HG03060 (cell line): ENCODE results near the gene CLCA4.
"Not testable (repeated sequence)": the region's sequence is repeated elsewhere in the genome, so short reads cannot be mapped to it uniquely, and the experiment has no call there.

Experiments
- ATAC-seq: cut with Tn5 transposase; IDR thresholded peaks from one replicate; pipeline ENCODE4 v1.9.1; 2021; ENCODE audit warnings: low read depth, moderate number of reproducible peaks; ENCODE audit not compliant: unreplicated experiment

Gene CLCA4, protein sequence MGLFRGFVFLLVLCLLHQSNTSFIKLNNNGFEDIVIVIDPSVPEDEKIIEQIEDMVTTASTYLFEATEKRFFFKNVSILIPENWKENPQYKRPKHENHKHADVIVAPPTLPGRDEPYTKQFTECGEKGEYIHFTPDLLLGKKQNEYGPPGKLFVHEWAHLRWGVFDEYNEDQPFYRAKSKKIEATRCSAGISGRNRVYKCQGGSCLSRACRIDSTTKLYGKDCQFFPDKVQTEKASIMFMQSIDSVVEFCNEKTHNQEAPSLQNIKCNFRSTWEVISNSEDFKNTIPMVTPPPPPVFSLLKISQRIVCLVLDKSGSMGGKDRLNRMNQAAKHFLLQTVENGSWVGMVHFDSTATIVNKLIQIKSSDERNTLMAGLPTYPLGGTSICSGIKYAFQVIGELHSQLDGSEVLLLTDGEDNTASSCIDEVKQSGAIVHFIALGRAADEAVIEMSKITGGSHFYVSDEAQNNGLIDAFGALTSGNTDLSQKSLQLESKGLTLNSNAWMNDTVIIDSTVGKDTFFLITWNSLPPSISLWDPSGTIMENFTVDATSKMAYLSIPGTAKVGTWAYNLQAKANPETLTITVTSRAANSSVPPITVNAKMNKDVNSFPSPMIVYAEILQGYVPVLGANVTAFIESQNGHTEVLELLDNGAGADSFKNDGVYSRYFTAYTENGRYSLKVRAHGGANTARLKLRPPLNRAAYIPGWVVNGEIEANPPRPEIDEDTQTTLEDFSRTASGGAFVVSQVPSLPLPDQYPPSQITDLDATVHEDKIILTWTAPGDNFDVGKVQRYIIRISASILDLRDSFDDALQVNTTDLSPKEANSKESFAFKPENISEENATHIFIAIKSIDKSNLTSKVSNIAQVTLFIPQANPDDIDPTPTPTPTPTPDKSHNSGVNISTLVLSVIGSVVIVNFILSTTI

GRCh38 chr1:86546787-86547221 lies at the start of gene CLCA4:
Gene CLCA4 (plus strand): TSS chr1:86547078. CDS start chr1:86547120, 42 bp downstream.
- ATAC-seq: no peak

- no peak for ATAC-seq
These were observed 48.6 kb upstream of the CLCA4 start for GRCh38 chr1:86498281-86498680.

- ATAC-seq: no peak
These were observed 46.8 kb upstream of the CLCA4 start for GRCh38 chr1:86499987-86500593.

DNA sequence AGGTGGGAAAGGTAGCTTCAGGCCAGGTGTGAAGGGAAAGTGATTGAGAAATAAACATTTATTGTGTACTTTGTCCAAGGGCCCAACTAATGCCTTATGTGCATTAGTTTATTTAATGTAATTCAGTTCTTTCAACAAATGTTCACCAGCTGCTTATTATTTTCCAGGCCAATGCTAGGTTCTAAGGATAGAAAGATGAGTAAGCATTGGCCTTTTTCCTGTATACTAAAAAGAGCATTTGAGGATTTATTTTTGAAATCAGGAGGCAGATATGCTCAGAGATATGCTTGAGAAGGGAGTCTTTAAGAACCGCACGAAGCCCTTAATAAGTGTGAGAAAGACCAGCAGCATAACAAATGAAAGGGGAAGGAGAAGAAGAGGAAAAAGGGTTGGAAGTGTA lies 46.2 kb upstream of the CLCA4 start:
- ATAC-seq: no peak

GRCh38 chr1:86502125-86502646 lies 44.7 kb upstream of the CLCA4 start:
- not testable (repeated sequence) for ATAC-seq

DNA sequence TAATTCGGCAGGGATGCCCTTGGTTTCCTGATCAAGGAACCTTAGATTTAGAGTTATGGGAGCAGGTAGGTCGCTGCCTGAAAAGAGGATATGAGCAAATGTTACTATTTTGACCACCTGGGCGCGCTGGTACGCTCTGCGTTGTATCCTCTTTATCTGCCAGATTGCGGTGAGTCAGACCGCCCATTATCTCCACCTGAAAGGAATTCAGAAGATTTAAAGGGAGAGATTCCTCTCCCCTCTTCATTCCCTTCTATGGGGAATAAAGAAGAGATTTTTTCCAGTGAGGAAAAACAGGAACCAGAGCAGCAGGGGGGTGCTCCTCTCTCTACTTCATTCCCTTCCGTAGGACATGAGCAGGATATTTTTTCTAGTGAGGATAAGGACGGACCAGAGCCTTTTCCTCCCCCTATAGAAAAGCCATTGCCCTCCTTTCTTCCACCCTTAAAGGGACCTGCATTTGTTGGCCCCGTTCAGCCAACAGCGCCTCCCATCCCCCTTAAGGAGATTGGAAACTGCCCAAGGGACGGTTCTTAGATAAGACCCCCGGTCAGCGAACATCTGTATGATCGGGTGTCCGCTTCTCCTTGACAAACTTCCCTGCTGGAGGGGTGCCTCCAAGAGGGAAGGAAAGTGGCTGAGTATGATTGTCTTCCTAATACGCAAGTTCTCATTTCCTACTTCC lies 44.0 kb upstream of the CLCA4 start:
- ATAC-seq: no peak

DNA sequence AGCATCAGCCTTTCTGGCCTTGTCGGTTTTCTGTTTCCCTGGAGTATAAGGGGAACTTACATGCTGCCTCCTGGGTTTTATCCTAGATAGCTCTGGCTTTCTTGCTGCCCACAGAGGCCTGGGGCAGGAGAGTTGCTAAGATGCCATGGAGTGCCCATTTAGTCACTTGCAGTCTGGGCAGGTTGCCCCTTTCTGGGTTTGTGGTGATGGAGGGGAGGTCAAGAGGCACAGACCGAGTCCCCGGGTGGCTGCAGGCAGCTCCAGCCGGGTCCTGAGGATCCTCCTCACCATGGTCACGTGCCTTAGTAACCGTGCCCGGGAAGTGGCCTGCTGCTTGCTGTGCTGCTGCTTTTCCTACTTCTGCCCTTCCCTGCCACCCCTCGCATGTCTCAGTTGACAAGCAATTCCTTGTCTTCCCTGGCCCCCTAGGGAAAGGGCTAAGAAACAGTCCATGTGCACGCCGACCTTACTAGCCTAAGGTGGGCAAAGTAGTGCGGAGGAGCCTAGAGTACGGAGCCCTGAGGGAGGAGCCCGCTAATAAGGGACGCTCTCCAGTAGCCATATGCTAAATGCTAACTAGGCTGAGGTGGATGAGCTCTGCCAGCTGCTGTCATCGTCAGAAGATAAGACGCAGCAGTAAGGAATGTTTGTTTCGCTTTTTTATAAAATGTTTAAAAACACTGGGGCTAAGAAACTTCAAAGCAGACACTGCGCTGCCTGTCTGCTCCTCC lies 43.3 kb upstream of the CLCA4 start:
- no peak for ATAC-seq

- no peak for ATAC-seq
These were observed 42.8 kb upstream of the CLCA4 start for GRCh38 chr1:86504137-86504479.

DNA sequence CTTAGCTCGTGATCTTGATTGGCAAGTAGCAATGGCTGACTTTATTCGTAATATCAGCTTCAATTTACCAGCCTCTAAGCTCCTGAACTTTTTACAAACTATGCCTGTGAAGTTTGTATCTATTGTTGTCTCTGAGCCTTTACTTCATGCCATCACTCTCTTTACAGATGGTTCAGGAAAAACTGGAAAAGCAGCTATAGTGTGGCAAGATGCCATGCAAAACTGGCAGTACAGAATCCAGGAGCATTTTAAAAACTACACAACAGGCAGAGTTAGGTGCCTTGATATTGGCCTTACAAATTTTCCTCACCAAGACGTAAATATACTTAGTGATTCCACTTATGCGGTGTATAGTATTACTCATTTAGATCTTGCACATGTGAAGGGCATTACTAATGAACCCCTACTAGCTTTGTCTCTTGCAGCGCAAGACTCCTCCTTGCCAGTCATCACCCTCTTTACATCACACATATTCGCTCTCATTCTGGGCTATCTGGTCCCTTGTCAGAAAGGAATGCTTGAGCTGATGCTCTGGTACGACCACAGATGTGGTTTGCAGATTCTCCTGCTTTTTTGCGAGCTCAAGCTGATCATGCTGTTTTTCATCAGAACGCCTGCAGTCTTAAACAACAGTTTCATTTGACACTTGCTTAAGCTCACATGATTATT lies 41.8 kb upstream of the CLCA4 start:
- ATAC-seq: no peak

GRCh38 chr1:86505564-86505902 lies 41.3 kb upstream of the CLCA4 start:
- ATAC-seq: no peak

- no peak for ATAC-seq
These were observed 38.8 kb upstream of the CLCA4 start for GRCh38 chr1:86507935-86508582.

DNA sequence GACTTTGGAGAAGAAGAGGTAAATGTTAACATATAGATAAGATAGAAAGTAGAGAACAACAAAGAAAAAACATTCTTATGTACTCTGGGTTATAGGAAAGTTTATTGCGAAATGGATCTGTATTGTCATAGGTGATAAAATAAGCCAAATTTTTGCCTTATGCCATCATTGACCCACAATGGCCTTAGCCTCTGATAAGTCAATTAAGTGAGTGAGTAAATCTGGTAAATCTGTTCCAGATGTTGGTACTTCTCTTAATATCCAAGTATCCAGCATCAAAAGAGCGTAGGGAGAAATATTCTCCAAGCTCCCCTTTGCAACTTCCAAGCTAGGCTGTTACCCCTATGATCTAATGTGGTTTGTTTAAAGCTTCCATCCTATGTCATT lies 38.3 kb upstream of the CLCA4 start:
- no peak for ATAC-seq

DNA sequence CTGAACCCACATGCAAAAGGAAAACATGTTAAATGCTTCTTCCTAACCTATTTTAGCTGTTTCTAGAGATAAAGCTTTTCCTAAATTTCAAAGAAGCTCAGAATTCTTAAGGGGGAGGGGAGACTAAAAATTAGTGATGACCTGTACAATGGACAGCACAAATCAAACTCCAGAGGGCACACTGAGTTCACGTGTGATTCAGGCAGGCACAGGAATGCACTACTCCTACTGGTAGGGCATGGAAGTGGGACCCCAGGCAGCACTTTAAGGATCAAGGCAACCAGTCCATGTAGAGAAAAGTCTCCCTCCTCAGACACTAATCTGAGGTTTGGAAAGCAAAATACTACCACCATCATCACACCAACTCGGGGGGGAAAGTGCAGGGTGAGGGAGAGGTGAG lies 31.3 kb upstream of the CLCA4 start:
- no peak for ATAC-seq

GRCh38 chr1:86516335-86516734 lies 30.5 kb upstream of the CLCA4 start:
- no peak for ATAC-seq

DNA sequence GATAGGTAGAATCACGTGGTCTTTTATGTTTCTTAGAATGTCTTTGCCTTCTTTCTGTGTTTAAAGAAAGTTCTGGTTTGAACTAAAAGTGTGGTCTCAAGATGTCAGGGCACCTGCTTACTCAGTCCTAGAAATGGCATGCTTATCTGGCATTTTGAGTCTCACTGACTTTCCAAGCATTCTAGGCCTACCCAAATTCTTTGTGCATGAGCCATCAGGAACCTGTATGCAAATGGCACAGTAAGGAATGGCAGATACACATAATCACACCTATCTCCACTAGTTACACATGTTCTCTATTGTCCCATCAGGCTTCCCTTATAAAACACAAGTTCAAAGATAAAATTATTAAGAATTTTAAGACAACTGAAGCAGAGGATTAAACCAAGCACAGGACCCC lies 29.5 kb upstream of the CLCA4 start:
- ATAC-seq: no peak

GRCh38 chr1:86520789-86521521 lies 25.9 kb upstream of the CLCA4 start:
- no peak for ATAC-seq

- no peak for ATAC-seq
These were observed 25.4 kb upstream of the CLCA4 start for GRCh38 chr1:86521522-86521891.

GRCh38 chr1:86522240-86522639 lies 24.6 kb upstream of the CLCA4 start:
- no peak for ATAC-seq
